ENCODE data around the gene DMRT2.

GRCh38 chr9:1049641-1050040 is 516 bp upstream of the DMRT2 start:
- TF ChIP-seq, protein P1, sequence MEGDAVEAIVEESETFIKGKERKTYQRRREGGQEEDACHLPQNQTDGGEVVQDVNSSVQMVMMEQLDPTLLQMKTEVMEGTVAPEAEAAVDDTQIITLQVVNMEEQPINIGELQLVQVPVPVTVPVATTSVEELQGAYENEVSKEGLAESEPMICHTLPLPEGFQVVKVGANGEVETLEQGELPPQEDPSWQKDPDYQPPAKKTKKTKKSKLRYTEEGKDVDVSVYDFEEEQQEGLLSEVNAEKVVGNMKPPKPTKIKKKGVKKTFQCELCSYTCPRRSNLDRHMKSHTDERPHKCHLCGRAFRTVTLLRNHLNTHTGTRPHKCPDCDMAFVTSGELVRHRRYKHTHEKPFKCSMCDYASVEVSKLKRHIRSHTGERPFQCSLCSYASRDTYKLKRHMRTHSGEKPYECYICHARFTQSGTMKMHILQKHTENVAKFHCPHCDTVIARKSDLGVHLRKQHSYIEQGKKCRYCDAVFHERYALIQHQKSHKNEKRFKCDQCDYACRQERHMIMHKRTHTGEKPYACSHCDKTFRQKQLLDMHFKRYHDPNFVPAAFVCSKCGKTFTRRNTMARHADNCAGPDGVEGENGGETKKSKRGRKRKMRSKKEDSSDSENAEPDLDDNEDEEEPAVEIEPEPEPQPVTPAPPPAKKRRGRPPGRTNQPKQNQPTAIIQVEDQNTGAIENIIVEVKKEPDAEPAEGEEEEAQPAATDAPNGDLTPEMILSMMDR (IDR thresholded peaks at IDR 0.05): no peak
- no peak for TF ChIP-seq POLR2A (IDR thresholded peaks at IDR 0.05)

All from heart left ventricle (tissue), 13 donors.